Stomach (tissue), 4 donors: ENCODE results near the gene SLC51B.

Source experiments
- POLR2A ChIP-seq, 4 donors: fragments of 450-650 bp; IDR thresholded peaks; one replicate each; pipeline ENCODE4 v1.6.1; 2016; ENCODE audit warnings: antibody characterized with exemption in 4 of 4, control low read depth in 2 of 4, mild to moderate bottlenecking in 1 of 4, moderate library complexity in 1 of 4
- TF ChIP-seq, protein P1 (sequence below), 7 experiments: fragments of 450-650 bp in 4 of 7; fragments of 200-600 bp in 3 of 7; sonication (generic) in 3 of 7; IDR thresholded peaks; one replicate each; pipeline ENCODE4 v1.5.1; 2016 to 2019; ENCODE audit warnings: antibody characterized with exemption in 7 of 7, control low read depth in 2 of 7, mild to moderate bottlenecking in 1 of 7

DNA sequence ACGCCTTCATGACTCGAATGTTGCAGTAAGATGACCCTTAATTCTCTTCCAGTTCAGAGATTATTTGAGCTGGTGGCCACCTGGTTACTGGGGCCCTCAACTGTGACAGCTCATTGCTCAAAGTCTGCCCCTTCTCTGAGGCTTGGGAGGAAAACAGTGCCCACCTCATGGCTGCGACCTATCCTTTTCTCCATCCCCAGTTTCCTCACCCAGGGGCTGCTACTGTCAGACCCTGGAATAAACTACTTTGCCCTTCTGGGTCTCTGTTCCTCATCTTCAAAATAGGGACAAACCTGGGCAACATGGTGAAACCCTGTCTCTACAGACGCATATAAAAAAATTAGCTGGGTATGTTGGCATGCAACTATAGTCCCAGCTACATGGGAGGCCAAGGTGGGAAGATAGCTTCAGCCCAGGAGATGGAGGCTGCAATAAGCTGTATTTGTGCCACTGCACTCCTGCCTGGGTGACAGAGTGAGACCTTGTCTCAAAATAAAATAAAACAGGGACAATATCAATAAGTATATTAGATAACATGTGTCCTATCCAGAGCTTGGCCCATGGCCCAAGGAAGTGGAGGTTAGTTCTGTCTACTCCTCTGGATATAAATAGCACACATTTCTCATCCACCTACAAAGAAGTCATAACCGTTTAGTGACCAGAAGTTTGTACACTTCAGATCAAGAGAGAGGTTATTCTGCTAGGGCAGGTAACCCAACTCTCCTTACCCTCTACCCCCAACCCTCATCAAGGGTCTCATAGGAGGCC lies 24.8 kb downstream of the SLC51B start:
- TF ChIP-seq, protein P1, sequence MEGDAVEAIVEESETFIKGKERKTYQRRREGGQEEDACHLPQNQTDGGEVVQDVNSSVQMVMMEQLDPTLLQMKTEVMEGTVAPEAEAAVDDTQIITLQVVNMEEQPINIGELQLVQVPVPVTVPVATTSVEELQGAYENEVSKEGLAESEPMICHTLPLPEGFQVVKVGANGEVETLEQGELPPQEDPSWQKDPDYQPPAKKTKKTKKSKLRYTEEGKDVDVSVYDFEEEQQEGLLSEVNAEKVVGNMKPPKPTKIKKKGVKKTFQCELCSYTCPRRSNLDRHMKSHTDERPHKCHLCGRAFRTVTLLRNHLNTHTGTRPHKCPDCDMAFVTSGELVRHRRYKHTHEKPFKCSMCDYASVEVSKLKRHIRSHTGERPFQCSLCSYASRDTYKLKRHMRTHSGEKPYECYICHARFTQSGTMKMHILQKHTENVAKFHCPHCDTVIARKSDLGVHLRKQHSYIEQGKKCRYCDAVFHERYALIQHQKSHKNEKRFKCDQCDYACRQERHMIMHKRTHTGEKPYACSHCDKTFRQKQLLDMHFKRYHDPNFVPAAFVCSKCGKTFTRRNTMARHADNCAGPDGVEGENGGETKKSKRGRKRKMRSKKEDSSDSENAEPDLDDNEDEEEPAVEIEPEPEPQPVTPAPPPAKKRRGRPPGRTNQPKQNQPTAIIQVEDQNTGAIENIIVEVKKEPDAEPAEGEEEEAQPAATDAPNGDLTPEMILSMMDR (IDR thresholded peaks at IDR 0.05), result no peak
- TF ChIP-seq POLR2A (IDR thresholded peaks at IDR 0.05), result no peak
